Stomach (tissue), 9 donors: ENCODE data around the gene GNA14. TPM values are rescaled to one million over a fixed set of nuclear protein-coding genes. Genes with fewer than 3 reads are reported as not detected.

Experiments used
- DNase-seq, 2 donors: peaks; one replicate each; pipeline versions ENCODE4 v3.0.0 to v3.0.0-alpha.2; 2013 to 2019
- H3K27ac ChIP-seq, 5 donors: fragments of 200-600 bp in 4 of 5; sonication (generic) in 4 of 5; one replicate each; pipeline ENCODE4 v1.5.1; 2013 to 2019; ENCODE audit warnings: mild to moderate bottlenecking in 1 of 5, moderate library complexity in 1 of 5
- H3K27me3 ChIP-seq, 3 donors: fragments of 200-600 bp; sonication (generic); one replicate each; pipeline ENCODE4 v1.5.1; 2017 to 2019; ENCODE audit warnings: mixed run types in 1 of 3
- H3K36me3 ChIP-seq, 4 donors: fragments of 200-600 bp; sonication (generic); 1 replicate in 3 of 4; 2 replicates in 1 of 4; pipeline ENCODE4 v1.5.1; 2016 to 2019
- H3K4me1 ChIP-seq, 4 donors: fragments of 200-600 bp; sonication (generic); one replicate each; pipeline ENCODE4 v1.5.1; 2016 to 2019
- H3K4me3 ChIP-seq, 4 donors: fragments of 200-600 bp; sonication (generic) in 3 of 4; one replicate each; pipeline ENCODE4 v1.5.1; 2016 to 2019; ENCODE audit warnings: mild to moderate bottlenecking in 1 of 4
- H3K9me3 ChIP-seq, 4 donors: fragments of 200-600 bp; sonication (generic); one replicate each; pipeline ENCODE4 v1.5.1; 2016 to 2019
- CTCF ChIP-seq, 7 experiments: fragments of 450-650 bp in 4 of 7; fragments of 200-600 bp in 3 of 7; sonication (generic) in 3 of 7; IDR thresholded peaks; one replicate each; pipeline ENCODE4 v1.5.1; 2016 to 2019; ENCODE audit warnings: antibody characterized with exemption in 7 of 7, control low read depth in 2 of 7, mild to moderate bottlenecking in 1 of 7
- EP300 ChIP-seq: sonication (generic); formaldehyde crosslinking; IDR thresholded peaks from one replicate; pipeline ENCODE4 v1.6.1; 2017; ENCODE audit warnings: antibody characterized with exemption
- POLR2A ChIP-seq, 4 donors: fragments of 450-650 bp; IDR thresholded peaks; one replicate each; pipeline ENCODE4 v1.6.1; 2016; ENCODE audit warnings: antibody characterized with exemption in 4 of 4, control low read depth in 2 of 4, mild to moderate bottlenecking in 1 of 4, moderate library complexity in 1 of 4
- POLR2AphosphoS5 ChIP-seq, 3 donors: sonication (generic); formaldehyde crosslinking; IDR thresholded peaks; one replicate each; pipeline ENCODE4 v1.6.1; 2016; ENCODE audit warnings: antibody characterized with exemption in 3 of 3
- WGBS, 5 donors: extraction: QIAGEN DNeasy Blood & Tissue Kit in 3 of 5; methylation state at CpG; one replicate each; pipeline versions ENCODE4 v1.1.5 to v1.1.7; 2013 to 2018; 5-methylcytosine and 5-hydroxymethylcytosine counted together
- intact Hi-C: fragments of 100-400 bp; cut with DNase I; formaldehyde crosslinking; loops from one replicate; pipeline ENCODE4 v1.15.1; 2023; ENCODE audit warnings: low total_unique reads
- polyA plus RNA-seq, 3 donors: library from polyadenylated mRNA; stranded (reverse); fragments of 200-250 nt; gene quantifications; one replicate each; pipeline ENCODE4 v1.2.3, GENCODE V29; 2013
- total RNA-seq, 5 donors: library from RNA; depleted of rRNA; stranded (reverse); fragments of >200 nt; gene quantifications; one replicate each; pipeline versions ENCODE4 v1.1.0 to v1.2.3, GENCODE V29; 2014 to 2016
- donor health status: healthy with polysubstance abuse.
- donor health status: Bipolar disorder and iron deficiency.
- donor health status: healthy.

Gene GNA14
- total and polyA plus RNA-seq, 8 donors: 0.46 to 12.5 (median 1.3) TPM; not detected in 1

GRCh38 chr9:77523891-77524290, 124.2 kb downstream of the GNA14 start:
- no peaks in the 10 kb centered on the region for H3K27me3 ChIP-seq
- peak in 1 of 2 donors; percentile 23 for DNase-seq
- no peaks in the 10 kb centered on the region for H3K36me3 ChIP-seq
- TF ChIP-seq POLR2AphosphoS5 (IDR thresholded peaks at IDR 0.05) (no peak), CTCF (IDR thresholded peaks at IDR 0.05) (no peak), POLR2A (IDR thresholded peaks at IDR 0.05) (no peak), EP300 (no peak)
- no peak overlapping the region for H3K4me3 ChIP-seq
- intact Hi-C loops: no loop called here
- H3K27ac ChIP-seq: no peak overlapping the region
- 78 to 97% (median 87%) methylated on average over 2 of the region's 2 CpGs for WGBS, 5 donors
- peaks cover 0 to 8% (median 0%) of the 10 kb centered on the region in 4 donors for H3K9me3 ChIP-seq
- H3K4me1 ChIP-seq: peaks cover 0 to 13% (median 3%) of the 10 kb centered on the region in 4 donors

- peak in 1 of 2 donors; percentile 76 for DNase-seq
- no peaks in the 10 kb centered on the region for H3K36me3 ChIP-seq
- no peak overlapping the region for H3K4me3 ChIP-seq
- H3K27ac ChIP-seq: no peak overlapping the region
- H3K27me3 ChIP-seq: no peaks in the 10 kb centered on the region
- no peaks in the 10 kb centered on the region for H3K9me3 ChIP-seq
- TF ChIP-seq EP300 (no peak), CTCF (IDR thresholded peaks at IDR 0.05) (no peak), POLR2A (IDR thresholded peaks at IDR 0.05) (no peak), POLR2AphosphoS5 (IDR thresholded peaks at IDR 0.05) (no peak)
- WGBS, 5 donors: 53 to 61% (median 56%) methylated on average over 3 of the region's 3 CpGs
- intact Hi-C loops: no loop called here
- peaks cover 0 to 13% (median 3%) of the 10 kb centered on the region in 4 donors for H3K4me1 ChIP-seq
These were observed 127.0 kb downstream of the GNA14 start for GRCh38 chr9:77521091-77521490.

GRCh38 chr9:77518688-77519087, 129.4 kb downstream of the GNA14 start:
- Histone ChIP-seq H3K4me3 (no peak overlapping the region), H3K4me1 (peaks cover 0 to 13% (median 6%) of the 10 kb centered on the region in 4 donors), H3K27ac (no peak overlapping the region), H3K36me3 (no peaks in the 10 kb centered on the region), H3K9me3 (no peaks in the 10 kb centered on the region), H3K27me3 (no peaks in the 10 kb centered on the region)
- WGBS, 5 donors: 25 to 56% (median 46%) methylated on average over 1 of the region's 1 CpG
- DNase-seq: no peak
- TF ChIP-seq EP300 (no peak), CTCF (IDR thresholded peaks at IDR 0.05) (no peak), POLR2A (IDR thresholded peaks at IDR 0.05) (no peak), POLR2AphosphoS5 (IDR thresholded peaks at IDR 0.05) (no peak)
- intact Hi-C loops: no loop called here

- WGBS, 5 donors: 56 to 68% (median 65%) methylated on average over 6 of the region's 6 CpGs
- intact Hi-C loops: no loop called here
- DNase-seq: no peak
- peaks cover 0 to 20% (median 6%) of the 10 kb centered on the region in 4 donors for H3K4me1 ChIP-seq
- H3K27ac ChIP-seq: no peak overlapping the region
- TF ChIP-seq POLR2A (IDR thresholded peaks at IDR 0.05): no peak
- TF ChIP-seq CTCF (IDR thresholded peaks at IDR 0.05): no peak
- no peak for TF ChIP-seq POLR2AphosphoS5 (IDR thresholded peaks at IDR 0.05)
- TF ChIP-seq EP300: no peak
- no peak overlapping the region for H3K4me3 ChIP-seq
- H3K36me3 ChIP-seq: no peaks in the 10 kb centered on the region
- H3K9me3 ChIP-seq: no peaks in the 10 kb centered on the region
- no peaks in the 10 kb centered on the region for H3K27me3 ChIP-seq
These were observed 131.3 kb downstream of the GNA14 start for GRCh38 chr9:77516781-77517180.
